Uterus (tissue), 4 donors: ENCODE measurements around the gene SAMD1. TPM values are rescaled to one million over a fixed set of nuclear protein-coding genes. Genes with fewer than 3 reads are reported as not detected.
A peak's percentile ranks its signal among the peaks of the same experiment; 100 is the strongest.

Experiments used
- DNase-seq, 2 donors: peaks; one replicate each; pipeline ENCODE4 v3.0.0-alpha.2; 2019 to 2020
- H3K27ac ChIP-seq, 2 donors: fragments of 200-600 bp; sonication (generic); 1 replicate in 1 of 2; 2 replicates in 1 of 2; pipeline ENCODE4 v1.5.1; 2016 to 2018
- H3K27me3 ChIP-seq, 2 donors: fragments of 200-600 bp; sonication (generic); one replicate each; pipeline ENCODE4 v1.5.1; 2018 to 2019; ENCODE audit warnings: control low read depth in 1 of 2
- H3K36me3 ChIP-seq, 2 donors: fragments of 200-600 bp; sonication (generic); one replicate each; pipeline ENCODE4 v1.5.1; 2019; ENCODE audit warnings: control low read depth in 1 of 2
- H3K4me1 ChIP-seq, 2 donors: fragments of 200-600 bp; sonication (generic); one replicate each; pipeline ENCODE4 v1.5.1; 2018 to 2019; ENCODE audit warnings: control low read depth in 1 of 2
- H3K4me3 ChIP-seq, 2 donors: fragments of 200-600 bp; sonication (generic); 1 replicate in 1 of 2; 2 replicates in 1 of 2; pipeline ENCODE4 v1.5.1; 2018 to 2019; ENCODE audit warnings: mild to moderate bottlenecking in 1 of 2
- H3K9me3 ChIP-seq, 2 donors: fragments of 200-600 bp; sonication (generic); one replicate each; pipeline ENCODE4 v1.5.1; 2019; ENCODE audit warnings: control low read depth in 1 of 2
- POLR2A ChIP-seq, 2 donors: fragments of 450-650 bp; IDR thresholded peaks; one replicate each; pipeline ENCODE4 v1.6.1; 2016; ENCODE audit warnings: antibody characterized with exemption in 2 of 2, mild to moderate bottlenecking in 1 of 2, moderate library complexity in 1 of 2
- intact Hi-C: fragments of 100-400 bp; cut with DNase I; formaldehyde crosslinking; loops from one replicate; pipeline ENCODE4 v1.15.1; 2023; ENCODE audit warnings: low total_unique reads
- total RNA-seq, 4 donors: library from RNA; depleted of rRNA in 3 of 4; stranded (reverse); fragments of >200 nt in 3 of 4; gene quantifications; one replicate each; pipeline versions ENCODE4 v1.1.0 to v1.2.4, GENCODE V29; 2014 to 2023
- TF ChIP-seq, protein P1 (sequence below), 4 experiments: fragments of 200-600 bp in 2 of 4; fragments of 450-650 bp in 2 of 4; sonication (generic) in 2 of 4; IDR thresholded peaks; one replicate each; pipeline ENCODE4 v1.5.1; 2016 to 2019; ENCODE audit warnings: antibody characterized with exemption in 4 of 4, mild to moderate bottlenecking in 2 of 4, moderate library complexity in 1 of 4
- donor health status: DM: yes; HTN: yes; CAD: no.

SAMD1 gene
- total RNA-seq, 4 donors from 2014 or later = 6.9 to 57.8 (median 24.1) TPM

GRCh38 chr19:14110650-14111049 is 20.1 kb upstream of the SAMD1 start:
- intact Hi-C loops = no loop called here
- no peak for TF ChIP-seq POLR2A (IDR thresholded peaks at IDR 0.05)
- TF ChIP-seq, protein P1, sequence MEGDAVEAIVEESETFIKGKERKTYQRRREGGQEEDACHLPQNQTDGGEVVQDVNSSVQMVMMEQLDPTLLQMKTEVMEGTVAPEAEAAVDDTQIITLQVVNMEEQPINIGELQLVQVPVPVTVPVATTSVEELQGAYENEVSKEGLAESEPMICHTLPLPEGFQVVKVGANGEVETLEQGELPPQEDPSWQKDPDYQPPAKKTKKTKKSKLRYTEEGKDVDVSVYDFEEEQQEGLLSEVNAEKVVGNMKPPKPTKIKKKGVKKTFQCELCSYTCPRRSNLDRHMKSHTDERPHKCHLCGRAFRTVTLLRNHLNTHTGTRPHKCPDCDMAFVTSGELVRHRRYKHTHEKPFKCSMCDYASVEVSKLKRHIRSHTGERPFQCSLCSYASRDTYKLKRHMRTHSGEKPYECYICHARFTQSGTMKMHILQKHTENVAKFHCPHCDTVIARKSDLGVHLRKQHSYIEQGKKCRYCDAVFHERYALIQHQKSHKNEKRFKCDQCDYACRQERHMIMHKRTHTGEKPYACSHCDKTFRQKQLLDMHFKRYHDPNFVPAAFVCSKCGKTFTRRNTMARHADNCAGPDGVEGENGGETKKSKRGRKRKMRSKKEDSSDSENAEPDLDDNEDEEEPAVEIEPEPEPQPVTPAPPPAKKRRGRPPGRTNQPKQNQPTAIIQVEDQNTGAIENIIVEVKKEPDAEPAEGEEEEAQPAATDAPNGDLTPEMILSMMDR (IDR thresholded peaks at IDR 0.05) = no peak
- H3K36me3 ChIP-seq = no peaks in the 10 kb centered on the region
- DNase-seq = no peak
- H3K27me3 ChIP-seq = no peaks in the 10 kb centered on the region
- no peak overlapping the region for H3K4me3 ChIP-seq
- no peaks in the 10 kb centered on the region for H3K9me3 ChIP-seq
- peaks cover 3 to 27% of the 10 kb centered on the region in 2 donors for H3K4me1 ChIP-seq
- H3K27ac ChIP-seq = no peak overlapping the region

DNA sequence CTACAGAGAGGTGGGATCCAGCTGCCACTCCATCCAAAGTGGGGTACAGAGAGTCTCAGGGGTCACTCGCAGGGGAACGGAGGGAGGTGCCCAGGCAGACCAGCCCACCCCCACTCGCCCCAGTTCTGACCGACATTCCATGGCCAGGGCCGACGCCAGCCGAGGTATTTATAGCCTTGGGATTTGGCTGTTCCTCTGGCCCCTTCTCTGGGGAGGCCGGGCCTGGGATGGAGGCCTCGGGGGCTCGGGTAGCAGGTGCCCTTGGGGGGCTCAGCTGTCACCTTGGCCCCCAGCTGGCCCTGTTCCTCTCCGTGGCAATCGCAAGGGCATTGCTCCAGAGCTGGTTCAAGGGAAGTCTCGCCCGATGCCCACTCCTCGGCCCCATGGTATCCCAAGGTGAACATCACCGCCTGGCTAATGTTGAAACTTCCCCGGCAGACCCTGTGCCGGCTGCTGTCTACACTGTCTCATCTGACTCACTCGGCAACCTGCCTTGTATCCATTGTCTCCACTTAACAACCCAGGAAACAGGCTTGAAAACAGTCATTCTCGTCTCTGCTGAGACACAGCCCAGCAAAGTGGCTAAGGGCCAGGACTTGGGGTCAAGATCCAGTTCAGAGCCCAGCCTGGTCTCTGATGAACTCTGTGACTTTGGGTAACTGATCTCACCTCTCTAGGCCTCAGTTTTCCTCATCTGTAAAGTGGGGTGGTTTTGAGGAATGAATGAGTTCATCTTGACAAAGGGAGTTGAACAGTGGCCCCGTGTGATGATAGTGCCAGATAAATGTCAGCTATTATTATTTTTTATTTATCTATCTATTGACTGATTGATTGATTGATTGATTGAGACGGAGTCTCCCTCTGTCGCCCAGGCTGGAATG is 17.3 kb upstream of the SAMD1 start:
- Histone ChIP-seq H3K9me3 (no peaks in the 10 kb centered on the region), H3K4me3 (no peak overlapping the region), H3K36me3 (no peaks in the 10 kb centered on the region), H3K27me3 (no peaks in the 10 kb centered on the region), H3K4me1 (peaks cover 0 to 13% of the 10 kb centered on the region in 2 donors), H3K27ac (peak overlapping the region; percentile 28 to 46)
- no peak for DNase-seq
- TF ChIP-seq POLR2A (IDR thresholded peaks at IDR 0.05) = no peak
- TF ChIP-seq, protein P1 (IDR thresholded peaks at IDR 0.05) = no peak
- intact Hi-C loops = no loop called here

DNA sequence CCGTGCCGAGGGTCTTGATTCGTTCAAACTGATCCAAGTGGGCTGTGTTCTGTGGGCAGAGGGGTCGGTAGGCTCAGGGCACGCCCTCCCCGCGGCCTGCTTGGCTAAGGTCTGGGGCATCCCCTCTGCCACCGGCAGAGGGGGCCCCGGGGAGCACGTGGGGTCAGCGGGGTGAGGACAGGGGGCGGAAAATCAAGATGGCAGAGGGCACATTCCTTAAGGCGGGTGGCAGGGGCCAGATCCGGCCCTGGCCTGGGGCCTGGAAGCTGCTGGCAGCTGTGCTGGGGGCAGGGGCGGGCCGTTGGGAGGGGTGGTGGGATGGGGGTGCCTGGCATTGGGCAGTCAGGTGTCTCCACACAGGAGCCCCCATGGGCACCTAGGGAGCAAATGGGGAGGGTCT is 16.3 kb upstream of the SAMD1 start:
- no peak for DNase-seq
- peak overlapping the region in 1 of 2 donors; percentile 46 for H3K27ac ChIP-seq
- TF ChIP-seq POLR2A (IDR thresholded peaks at IDR 0.05) = no peak
- TF ChIP-seq, protein P1 (IDR thresholded peaks at IDR 0.05) = no peak
- no peaks in the 10 kb centered on the region for H3K27me3 ChIP-seq
- H3K9me3 ChIP-seq = no peaks in the 10 kb centered on the region
- intact Hi-C loops = no loop called here
- no peak overlapping the region for H3K4me3 ChIP-seq
- no peaks in the 10 kb centered on the region for H3K36me3 ChIP-seq
- H3K4me1 ChIP-seq = peaks cover 0 to 3% of the 10 kb centered on the region in 2 donors

DNA sequence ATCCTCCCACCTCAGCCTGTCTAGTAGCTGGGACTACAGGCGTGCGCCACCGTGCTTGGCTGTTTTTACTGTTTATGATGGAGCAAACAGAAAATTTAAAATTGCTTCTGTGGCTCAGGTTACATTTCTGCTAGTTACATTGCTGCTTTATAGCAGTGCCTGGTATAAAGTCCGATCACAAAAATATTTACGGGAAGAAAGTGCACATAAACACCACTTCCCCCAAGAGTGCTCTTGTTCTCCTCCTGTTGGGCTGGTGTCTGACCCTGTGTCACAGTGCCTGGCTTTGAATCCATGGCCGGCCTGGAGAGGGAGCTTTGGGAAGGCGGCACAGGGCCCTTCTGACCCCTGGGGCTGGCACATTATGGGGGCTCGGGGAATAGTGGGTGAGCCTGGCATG is 15.1 kb upstream of the SAMD1 start:
- no peaks in the 10 kb centered on the region for H3K27me3 ChIP-seq
- no peak for TF ChIP-seq POLR2A (IDR thresholded peaks at IDR 0.05)
- TF ChIP-seq, protein P1 (IDR thresholded peaks at IDR 0.05) = no peak
- no peak overlapping the region for H3K27ac ChIP-seq
- H3K4me1 ChIP-seq = no peaks in the 10 kb centered on the region
- DNase-seq = no peak
- no peaks in the 10 kb centered on the region for H3K9me3 ChIP-seq
- no peaks in the 10 kb centered on the region for H3K36me3 ChIP-seq
- H3K4me3 ChIP-seq = no peak overlapping the region
- intact Hi-C loops = no loop called here

GRCh38 chr19:14103310-14103709 is 12.8 kb upstream of the SAMD1 start:
- Histone ChIP-seq H3K27me3 (no peaks in the 10 kb centered on the region), H3K4me1 (no peaks in the 10 kb centered on the region), H3K4me3 (no peak overlapping the region), H3K36me3 (no peaks in the 10 kb centered on the region), H3K27ac (no peak overlapping the region), H3K9me3 (no peaks in the 10 kb centered on the region)
- DNase-seq = no peak
- no peak for TF ChIP-seq POLR2A (IDR thresholded peaks at IDR 0.05)
- TF ChIP-seq, protein P1 (IDR thresholded peaks at IDR 0.05) = no peak
- intact Hi-C loops = no loop called here
